PC-3 (cell line): ENCODE results near the gene EXOSC2. TPM values are rescaled to one million over a fixed set of nuclear protein-coding genes. Genes with fewer than 3 reads are reported as not detected.

Experiments
- ATAC-seq: fragments of 200-7000 bp; cut with Tn5 transposase; 2 replicates; pipeline ENCODE4 v1.9.1; 2020; ENCODE audit warnings: mild to moderate bottlenecking, moderate library complexity
- BruUV-seq: library from RNA; stranded (reverse); fragments of 400-500 nt; replicated peaks from 2 replicates; lab custom pipeline; 2021; lab: Mats Ljungman, UMichigan
- CTCF ChIA-PET: fragments of 300-600 bp; sonication (Branson Sonifier 250); formaldehyde crosslinking; loops from one replicate; lab custom pipeline; 2022; ENCODE audit warnings: antibody characterized with exemption; lab: Charles Lee
- POLR2A ChIA-PET: fragments of 300-600 bp; sonication (Branson Sonifier 250); formaldehyde crosslinking; loops from one replicate; lab custom pipeline; 2022; ENCODE audit warnings: antibody characterized with exemption; ENCODE audit not compliant: unreplicated experiment; lab: Charles Lee
- DNase-seq: peaks from one replicate; pipeline ENCODE4 v3.0.0-alpha.2; 2015
- H2AFZ ChIP-seq: fragments of 300-600 bp; sonication (generic); 2 replicates; pipeline ENCODE4 v1.6.0; 2016; ENCODE audit warnings: antibody characterized with exemption, low read length
- H3F3A ChIP-seq: fragments of 300-600 bp; sonication (generic); one replicate; pipeline ENCODE4 v1.6.0; 2017; ENCODE audit warnings: antibody characterized with exemption, low read length, control low read depth, mild to moderate bottlenecking; ENCODE audit not compliant: unreplicated experiment
- H3K27ac ChIP-seq: fragments of 300-600 bp; sonication (generic); 2 replicates; pipeline ENCODE4 v1.5.1; 2016; ENCODE audit warnings: mild to moderate bottlenecking, low read length
- H3K27me3 ChIP-seq: fragments of 300-600 bp; sonication (generic); 2 replicates; pipeline ENCODE4 v1.6.1; 2016; ENCODE audit warnings: low read length, mixed read lengths
- H3K36me3 ChIP-seq: fragments of 300-600 bp; sonication (generic); 2 replicates; pipeline ENCODE4 v1.6.1; 2016; ENCODE audit warnings: low read depth, mixed run types, low read length, mixed read lengths
- H3K4me1 ChIP-seq: fragments of 300-600 bp; sonication (generic); 2 replicates; pipeline ENCODE4 v1.5.1; 2016; ENCODE audit warnings: low read length; ENCODE audit not compliant: insufficient read depth
- H3K4me2 ChIP-seq: fragments of 300-600 bp; sonication (generic); 2 replicates; pipeline ENCODE4 v1.6.0; 2016; ENCODE audit warnings: low read length
- H3K4me3 ChIP-seq: fragments of 300-600 bp; sonication (generic); 2 replicates; pipeline ENCODE4 v1.5.1; 2016; ENCODE audit warnings: mild to moderate bottlenecking, low read length, mixed read lengths
- H3K79me2 ChIP-seq: fragments of 300-600 bp; sonication (generic); 2 replicates; pipeline ENCODE4 v1.6.1; 2017; ENCODE audit warnings: low read length, mixed read lengths
- H3K9ac ChIP-seq: fragments of 300-600 bp; sonication (generic); 2 replicates; pipeline ENCODE4 v1.6.0; 2016; ENCODE audit warnings: mild to moderate bottlenecking, low read length
- H3K9me2 ChIP-seq: fragments of 300-600 bp; sonication (generic); replicated peaks from 2 replicates; pipeline ENCODE4 v1.6.1; 2016; ENCODE audit warnings: mixed run types, low read length, mixed read lengths
- H3K9me3 ChIP-seq: fragments of 300-600 bp; sonication (generic); 2 replicates; pipeline ENCODE4 v1.6.1; 2016; ENCODE audit warnings: low read length, mixed read lengths
- H4K20me1 ChIP-seq: fragments of 300-600 bp; sonication (generic); 2 replicates; pipeline ENCODE4 v1.6.1; 2016; ENCODE audit warnings: low read length, mixed read lengths
- CTCF ChIP-seq: fragments of 300-600 bp; sonication (generic); conservative IDR thresholded peaks from 2 replicates; pipeline ENCODE4 v1.5.1; 2017; ENCODE audit warnings: antibody characterized with exemption, low read depth, mild to moderate bottlenecking, low read length
- EZH2 ChIP-seq: fragments of 300-600 bp; sonication (generic); IDR thresholded peaks from one replicate; pipeline ENCODE4 v1.6.1; 2017; ENCODE audit warnings: antibody characterized with exemption, mild to moderate bottlenecking, low read length; ENCODE audit not compliant: unreplicated experiment
- EZH2phosphoT487 ChIP-seq: fragments of 300-600 bp; sonication (generic); IDR thresholded peaks from 2 replicates; pipeline ENCODE4 v1.6.1; 2018; ENCODE audit warnings: mild to moderate bottlenecking, antibody characterized with exemption, low read length, borderline replicate concordance
- intact Hi-C: fragments of 100-400 bp; cut with micrococcal nuclease; formaldehyde crosslinking; loops from 2 replicates; pipeline ENCODE4 v1.9.0; 2023
- total RNA-seq: library from RNA; depleted of rRNA; stranded (reverse); fragments of >200 nt; gene quantifications from 2 replicates; pipeline ENCODE4 v1.2.3, GENCODE V29; 2014

Gene EXOSC2
- total RNA-seq, 1 experiment from 2014 or later: 33.5 TPM

DNA sequence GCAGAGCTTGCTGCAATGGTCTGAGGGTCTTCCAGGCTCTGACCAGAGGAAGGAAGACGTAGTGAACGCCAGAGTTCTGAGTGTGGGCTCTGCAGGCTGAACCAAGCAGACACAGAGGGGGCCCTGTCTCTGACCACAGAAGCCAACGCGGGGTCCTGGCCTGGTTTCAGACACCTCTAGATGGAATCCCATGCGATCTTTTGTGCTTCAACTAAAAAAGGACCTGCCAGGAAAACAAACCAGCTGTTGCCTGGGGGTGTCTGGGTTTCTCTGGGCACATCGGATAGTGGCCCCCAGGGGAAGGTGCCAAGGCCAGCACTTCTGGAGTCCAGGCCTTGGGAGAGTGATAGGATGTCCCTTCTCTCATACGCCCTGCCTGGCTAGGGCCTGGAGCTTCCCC is 16.3 kb upstream of the EXOSC2 start:
- Histone ChIP-seq H3K27ac (no peak overlapping the region), H3K4me3 (no peak overlapping the region), H2AFZ (no peak overlapping the region), H3K27me3 (no peaks in the 10 kb centered on the region), H3K36me3 (no peaks in the 10 kb centered on the region), H3K9me3 (no peaks in the 10 kb centered on the region), H3K79me2 (no peaks in the 10 kb centered on the region), H3K4me2 (no peak overlapping the region), H3K4me1 (peaks cover 7% of the 10 kb centered on the region; the same call in 1 of the 2 replicates), H3K9me2 (no peaks in the 10 kb centered on the region), H3F3A (no peaks in the 10 kb centered on the region), H4K20me1 (no peaks in the 10 kb centered on the region), H3K9ac (no peak overlapping the region)
- ATAC-seq (no peak), DNase-seq (no peak)
- POLR2A ChIA-PET: no interaction called here
- BruUV-seq: no TSS peak
- intact Hi-C loops: no loop called here
- TF ChIP-seq EZH2phosphoT487 (no peak), CTCF (no peak), EZH2 (no peak)
- CTCF ChIA-PET: no interaction called here

GRCh38 chr9:130680836-130681768 is 12.5 kb upstream of the EXOSC2 start:
- DNase-seq: peak; percentile 87
- Histone ChIP-seq H3K4me3 (peak overlapping the region; percentile 75), H3K36me3 (no peaks in the 10 kb centered on the region), H3K27me3 (no peaks in the 10 kb centered on the region), H3K27ac (no peak overlapping the region), H3K9me3 (no peaks in the 10 kb centered on the region), H3K79me2 (no peaks in the 10 kb centered on the region), H2AFZ (peak overlapping the region; percentile 88), H3K9ac (no peak overlapping the region), H4K20me1 (no peaks in the 10 kb centered on the region), H3F3A (no peaks in the 10 kb centered on the region), H3K4me2 (peak overlapping the region; percentile 98), H3K9me2 (no peaks in the 10 kb centered on the region), H3K4me1 (peaks cover 8% of the 10 kb centered on the region; the same call in 1 of the 2 replicates)
- TSS peak; percentile 65 for BruUV-seq
- intact Hi-C loops: no loop called here
- peak; percentile 81 for ATAC-seq
- TF ChIP-seq EZH2phosphoT487: peak; percentile 60; the same call in 1 of the 2 replicates
- no peak for TF ChIP-seq EZH2
- ChIA-PET CTCF (no interaction called here), POLR2A (no interaction called here)

- DNase-seq (no peak), ATAC-seq (peak; percentile 39)
- POLR2A ChIA-PET: no interaction called here
- TF ChIP-seq EZH2 (no peak), CTCF (no peak), EZH2phosphoT487 (no peak)
- TSS peak; percentile 78 for BruUV-seq
- H3K9ac ChIP-seq: no peak overlapping the region
- peak overlapping the region; percentile 88 for H2AFZ ChIP-seq
- H4K20me1 ChIP-seq: no peaks in the 10 kb centered on the region
- no peaks in the 10 kb centered on the region for H3F3A ChIP-seq
- no peaks in the 10 kb centered on the region for H3K79me2 ChIP-seq
- H3K27ac ChIP-seq: no peak overlapping the region
- peak overlapping the region; percentile 75 for H3K4me3 ChIP-seq
- no peaks in the 10 kb centered on the region for H3K36me3 ChIP-seq
- H3K4me2 ChIP-seq: peak overlapping the region; percentile 98
- intact Hi-C loops: loop anchor here (1.0 to 2.0 kb wide), 2 partner anchors 221 to 575 kb away; no protein-coding TSS in a partner anchor
- H3K4me1 ChIP-seq: peaks cover 8% of the 10 kb centered on the region; the same call in 1 of the 2 replicates
- no peaks in the 10 kb centered on the region for H3K9me3 ChIP-seq
- H3K27me3 ChIP-seq: no peaks in the 10 kb centered on the region
- CTCF ChIA-PET: interaction anchor here (0.6 to 1.1 kb wide), 2 partner anchors 142 to 391 kb away, joined by 3 to 9 read pairs; no protein-coding TSS in a partner anchor
- no peaks in the 10 kb centered on the region for H3K9me2 ChIP-seq
Measured at GRCh38 chr9:130681769-130682420, 11.7 kb upstream of the EXOSC2 start.
